NOMO-1 (cell line): Measurements from ENCODE around the gene SMARCC2.
"Not testable (repeated sequence)": the region's sequence is repeated elsewhere in the genome, so short reads cannot be mapped to it uniquely, and the experiment has no call there.

Source experiments
- DNase-seq, 2 experiments: peaks; one replicate each; lab custom pipeline; 2025; ENCODE audit not compliant: unreplicated experiment in 2 of 2; lab: John Stamatoyannopoulos, UW

The SMARCC2 gene

DNA sequence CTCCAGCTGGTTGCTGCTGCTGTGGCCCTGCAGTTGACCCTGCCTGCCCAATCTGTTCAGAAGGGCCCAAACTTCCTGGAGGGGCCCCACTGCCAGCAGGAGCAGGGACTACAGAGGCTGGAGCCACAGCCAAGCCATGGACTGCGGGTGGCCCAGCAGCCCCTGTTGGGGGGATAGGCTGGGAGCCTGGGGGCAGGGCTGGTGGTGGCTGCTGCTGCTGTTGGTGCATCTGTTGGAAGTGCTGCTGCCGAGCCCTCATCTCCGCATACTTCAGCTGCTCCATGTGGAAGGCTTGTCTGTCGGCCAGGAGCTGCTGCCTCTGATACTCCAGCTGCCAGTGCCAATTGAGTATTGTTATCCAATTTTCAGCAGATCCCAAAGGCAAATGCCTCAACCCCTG lies 23.9 kb downstream of the SMARCC2 start:
- no peak for DNase-seq

DNA sequence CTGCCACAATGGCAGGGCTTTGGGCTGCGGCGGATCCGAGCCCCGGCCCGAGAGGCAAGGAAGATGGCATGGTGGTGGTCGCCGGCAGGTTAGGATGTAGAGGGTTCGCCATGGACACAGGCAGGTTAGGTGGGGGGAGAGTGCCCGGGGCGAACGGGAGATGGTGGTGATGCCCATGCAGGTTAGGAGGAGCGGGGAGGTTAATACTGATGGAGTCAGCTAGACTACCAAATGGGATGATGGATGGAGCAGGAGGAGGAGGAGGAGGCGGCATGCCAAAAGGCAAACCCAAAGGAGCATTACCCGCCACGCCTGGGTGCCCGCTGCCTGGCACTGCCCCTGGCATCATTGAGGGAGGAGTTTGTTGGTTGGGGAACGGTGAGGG lies 24.9 kb downstream of the SMARCC2 start:
- DNase-seq = no peak

GRCh38 chr12:56163533-56164344 lies 25.5 kb downstream of the SMARCC2 start:
- no peak for DNase-seq

- no peak for DNase-seq
These were observed 26.6 kb downstream of the SMARCC2 start for GRCh38 chr12:56162468-56163290.

DNA sequence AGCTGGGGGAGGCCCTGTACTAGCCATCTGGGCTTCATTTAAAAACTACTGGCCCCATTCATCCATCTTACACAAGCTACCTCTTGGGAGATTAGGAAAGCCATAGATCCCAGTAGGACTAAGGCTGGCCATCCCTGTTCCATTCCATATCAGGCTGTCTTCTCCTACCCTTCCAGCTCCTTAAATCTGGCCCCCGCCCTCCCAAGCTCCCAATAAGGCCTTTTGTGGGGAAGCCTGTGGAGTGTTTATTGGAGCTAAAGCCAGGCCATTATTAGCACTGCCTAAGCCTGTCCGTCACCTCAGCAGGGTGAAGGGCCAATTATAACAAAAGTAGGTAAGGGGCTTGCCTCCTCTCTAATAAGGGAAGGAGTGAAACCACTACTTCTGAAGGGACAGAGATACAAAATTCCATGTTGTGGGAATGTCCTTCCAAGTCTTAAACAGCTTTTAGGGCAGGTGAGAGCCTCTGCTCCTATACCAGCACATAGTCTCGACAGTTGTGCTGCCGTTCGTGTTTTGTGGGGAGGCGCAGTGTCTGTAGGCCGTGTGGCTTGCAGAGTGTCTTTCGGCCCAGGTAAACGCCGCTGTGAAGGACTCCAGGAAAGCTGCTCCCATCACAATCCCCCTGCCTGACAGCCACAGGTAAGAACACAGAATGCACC lies 27.5 kb downstream of the SMARCC2 start:
- no peak for DNase-seq

DNA sequence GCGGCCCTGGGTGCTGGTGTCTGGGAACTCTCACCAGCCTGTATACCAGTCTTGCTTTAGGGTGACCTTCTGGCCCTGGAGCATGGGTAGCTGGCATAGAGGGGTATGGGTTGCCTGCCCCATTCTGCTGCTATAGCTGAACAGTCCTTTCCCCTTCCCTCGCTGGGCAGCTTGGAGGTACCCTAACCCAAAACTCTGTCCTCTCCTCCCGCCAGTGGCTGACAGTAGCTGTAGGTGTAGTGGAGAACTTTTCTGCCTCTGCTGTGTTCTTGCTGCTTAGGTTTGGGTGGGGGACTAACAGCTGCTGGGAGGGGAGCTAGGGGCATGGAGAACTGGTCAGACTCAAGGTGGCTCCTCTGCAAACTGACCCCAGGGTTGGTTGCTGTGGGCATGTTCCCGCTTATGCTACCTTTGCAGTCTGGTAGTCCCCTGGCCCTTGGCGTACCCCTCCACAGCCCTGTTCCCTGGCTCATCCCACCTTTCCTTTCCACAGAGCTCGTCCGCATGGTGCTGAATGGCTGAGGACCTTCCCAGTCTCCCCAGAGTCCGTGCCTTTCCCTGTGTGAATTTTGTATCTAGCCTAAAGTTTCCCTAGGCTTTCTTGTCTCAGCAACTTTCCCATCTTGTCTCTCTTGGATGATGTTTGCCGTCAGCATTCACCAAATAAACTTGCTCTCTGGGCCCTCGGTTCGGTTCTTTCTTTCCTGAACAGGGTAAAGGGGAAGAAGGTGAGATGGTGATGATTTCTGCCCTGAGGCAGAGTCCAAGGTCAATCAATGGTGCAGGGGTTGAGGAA lies 28.2 kb downstream of the SMARCC2 start:
- no peak for DNase-seq

GRCh38 chr12:56160193-56160763 lies 29.0 kb downstream of the SMARCC2 start:
- peak in 1 of 2 experiments; percentile 10 for DNase-seq

DNA sequence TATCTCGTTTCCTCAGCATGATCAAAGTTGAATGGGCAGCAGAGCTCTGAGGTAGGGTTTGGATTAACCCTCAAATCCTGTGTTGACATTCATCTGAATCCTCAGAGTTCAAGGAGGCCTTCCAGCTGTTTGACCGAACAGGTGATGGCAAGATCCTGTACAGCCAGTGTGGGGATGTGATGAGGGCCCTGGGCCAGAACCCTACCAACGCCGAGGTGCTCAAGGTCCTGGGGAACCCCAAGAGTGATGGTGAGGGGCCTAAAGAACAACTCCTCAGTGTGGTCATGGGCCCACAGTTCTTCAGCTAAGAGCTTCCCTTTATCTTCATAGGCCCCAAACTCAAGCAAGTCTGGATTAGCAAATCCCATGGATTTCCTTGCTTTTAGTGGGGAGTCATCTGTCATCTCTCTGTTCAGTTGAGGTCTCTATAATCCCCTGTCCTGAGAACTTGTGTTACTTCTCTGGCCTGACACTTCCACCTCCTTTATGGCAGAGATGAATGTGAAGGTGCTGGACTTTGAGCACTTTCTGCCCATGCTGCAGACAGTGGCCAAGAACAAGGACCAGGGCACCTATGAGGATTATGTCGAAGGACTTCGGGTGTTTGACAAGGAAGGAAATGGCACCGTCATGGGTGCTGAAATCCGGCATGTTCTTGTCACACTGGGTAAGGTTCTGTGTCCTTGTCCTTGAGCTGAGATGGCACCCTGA lies 29.6 kb downstream of the SMARCC2 start:
- DNase-seq = no peak

GRCh38 chr12:56158926-56159461 lies 30.3 kb downstream of the SMARCC2 start:
- peak in 1 of 2 experiments; percentile 68 for DNase-seq

DNA sequence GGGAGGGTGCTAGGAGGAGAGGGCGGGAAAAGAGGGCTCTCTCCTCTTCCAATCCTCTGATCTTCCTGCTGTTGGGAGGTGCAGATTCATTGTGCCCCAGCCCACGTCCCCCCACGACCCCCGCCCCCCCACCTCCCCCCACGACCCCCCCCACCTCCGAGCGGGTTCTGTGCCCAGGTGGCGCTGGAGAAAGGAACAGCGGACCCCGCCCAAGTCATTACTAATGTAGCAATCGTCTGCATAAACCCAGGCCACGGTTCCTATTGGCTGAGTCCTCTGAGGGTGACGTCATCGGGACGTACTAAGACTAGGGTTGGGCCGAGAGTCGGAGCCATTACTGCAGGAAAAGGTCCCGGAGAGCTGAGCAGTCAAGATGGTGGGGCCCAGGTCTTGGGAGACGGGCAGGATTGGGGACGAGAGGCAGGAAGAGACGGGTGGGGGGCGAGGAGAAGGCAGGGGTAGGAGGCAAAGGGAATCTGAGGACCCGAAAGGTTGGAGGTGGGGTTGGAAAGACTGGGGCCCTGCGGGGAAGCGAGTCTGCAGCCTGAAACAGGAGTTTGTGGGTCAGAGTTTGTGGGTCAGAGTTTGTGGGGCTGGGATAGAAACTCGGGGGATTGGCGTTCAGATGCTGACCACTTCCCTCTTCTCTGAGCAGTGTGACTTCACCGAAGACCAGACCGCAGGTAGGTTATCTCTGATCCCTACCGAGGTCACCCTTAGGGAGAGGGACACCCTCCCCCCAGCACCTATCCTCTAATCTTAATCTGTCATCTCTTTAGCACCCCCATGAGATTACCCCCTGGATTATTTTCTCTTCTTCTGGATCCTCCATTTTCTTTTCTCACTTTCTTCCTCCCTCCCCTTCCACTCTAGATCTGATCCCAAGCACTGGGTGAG lies 31.0 kb downstream of the SMARCC2 start, which contains the start of gene MYL6:
Gene MYL6 (plus strand): TSS at position 331 of the 897 bp plus-strand sequence. CDS start 43 bp downstream, at position 374.
- peak; percentile 96 to 98 for DNase-seq

DNA sequence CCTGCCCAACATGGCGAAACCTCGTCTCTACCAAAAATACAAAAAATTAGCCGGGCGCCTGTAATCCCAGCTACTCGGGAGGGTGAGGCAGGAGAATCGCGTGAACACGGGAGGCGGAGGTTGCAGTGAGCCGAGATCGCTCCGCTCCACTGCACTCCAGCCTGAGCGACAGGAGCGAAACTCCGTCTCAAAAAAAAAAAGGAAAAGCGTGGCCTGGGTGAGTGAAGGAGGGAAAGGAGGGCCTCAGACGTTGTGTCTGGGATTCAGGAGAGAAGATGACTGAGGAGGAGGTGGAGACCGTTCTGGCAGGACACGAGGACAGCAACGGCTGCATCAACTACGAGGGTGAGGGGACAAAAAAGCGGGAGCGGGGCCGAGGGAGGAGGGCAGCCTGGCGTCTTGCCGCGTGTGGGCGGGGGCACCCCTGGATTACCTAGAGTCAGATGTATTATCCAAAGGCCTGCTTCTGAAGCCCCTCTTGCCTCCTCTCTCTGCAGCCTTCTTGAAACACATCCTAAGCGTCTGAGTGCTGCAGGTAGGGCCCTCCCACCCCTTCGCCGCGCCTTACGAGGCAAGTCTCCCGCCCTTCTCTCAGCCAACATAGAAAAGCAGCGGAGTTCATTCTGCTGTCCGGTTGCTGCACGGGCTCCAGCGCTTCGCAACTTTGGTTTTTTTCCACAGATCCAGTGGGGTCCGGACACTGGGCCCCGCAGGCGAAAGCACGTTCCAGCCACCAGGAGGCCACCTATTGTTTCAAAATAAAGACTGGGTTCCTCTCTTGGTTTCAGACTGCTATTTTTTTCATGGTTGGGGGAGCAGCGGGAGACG lies 31.9 kb downstream of the SMARCC2 start:
- DNase-seq = peak; percentile 86 to 89

DNA sequence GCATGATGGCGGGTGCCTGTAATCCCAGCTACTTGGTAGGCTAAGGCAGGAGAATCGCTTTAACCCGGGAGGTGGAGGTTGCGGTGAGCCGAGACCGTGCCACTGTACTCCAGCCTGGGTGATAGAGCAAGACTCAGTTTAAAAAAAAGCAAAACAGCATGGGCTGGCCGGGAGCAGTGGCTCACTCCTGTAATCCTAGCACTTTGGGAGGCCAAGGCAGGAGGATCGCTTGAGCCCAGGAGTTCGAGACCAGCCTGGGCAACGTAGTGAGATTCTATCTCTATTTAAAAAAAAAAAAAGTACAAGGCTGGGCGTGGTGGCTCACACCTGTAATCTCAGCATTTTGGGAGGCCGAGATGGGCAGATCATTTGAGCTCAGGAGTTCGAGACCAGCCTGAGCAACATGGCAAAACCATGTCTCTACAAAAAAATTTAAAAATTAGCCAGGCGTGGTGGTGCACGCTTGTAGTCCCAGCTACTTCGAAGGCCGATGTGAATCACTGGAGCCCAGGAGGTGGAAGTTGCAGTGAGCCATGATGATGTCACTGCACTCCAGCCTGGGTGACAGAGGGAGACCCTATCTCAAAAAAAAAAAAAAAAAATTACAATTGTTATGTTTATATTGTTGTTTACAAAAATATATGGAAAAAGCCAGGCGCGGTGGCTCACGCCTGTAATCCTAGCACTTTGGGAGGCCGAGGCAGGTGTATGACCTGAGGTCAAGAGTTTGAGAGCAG lies 32.7 kb downstream of the SMARCC2 start:
- DNase-seq = not testable (repeated sequence)

GRCh38 chr12:56155256-56155845 lies 33.9 kb downstream of the SMARCC2 start:
- no peak for DNase-seq

- DNase-seq = no peak
These were observed 34.5 kb downstream of the SMARCC2 start for GRCh38 chr12:56154818-56155217.

- DNase-seq = no peak
These were observed 35.0 kb downstream of the SMARCC2 start for GRCh38 chr12:56154246-56154771.

DNA sequence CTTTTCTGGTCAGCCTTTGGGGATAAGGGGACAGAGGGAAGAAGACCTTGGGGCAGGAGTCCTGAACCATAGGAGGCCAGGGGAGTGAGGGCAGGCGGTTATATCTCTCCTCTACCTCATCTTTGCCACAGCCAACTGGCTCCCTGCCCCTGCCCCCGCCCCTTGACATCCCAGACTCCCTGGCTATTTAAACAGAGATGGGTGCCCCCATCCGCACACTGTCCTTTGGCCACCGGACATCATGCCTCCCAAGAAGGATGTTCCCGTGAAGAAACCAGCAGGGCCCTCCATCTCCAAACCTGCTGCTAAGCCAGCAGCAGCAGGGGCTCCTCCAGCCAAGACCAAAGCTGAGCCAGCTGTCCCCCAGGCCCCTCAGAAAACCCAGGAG lies 35.6 kb downstream of the SMARCC2 start:
- no peak for DNase-seq
